Stimulated activated CD4-positive, alpha-beta T cell treated with anti-CD3 and anti-CD28 coated beads, Interleukin-12 subunit alpha, Interleukin-12 subunit beta, amount 100 ng/mL, for 24 hours (primary cell): Measurements from ENCODE around the gene TLK2.
"Not testable (repeated sequence)": the region's sequence is repeated elsewhere in the genome, so short reads cannot be mapped to it uniquely, and the experiment has no call there.

ENCODE experiments used
- DNase-seq, 2 experiments: peaks; one replicate each; pipeline ENCODE4 v3.0.0-alpha.2; 2020; ENCODE audit warnings: low read depth in 2 of 2

Gene TLK2

GRCh38 chr17:62478424-62478879 is at the start of gene TLK2:
TSS of gene TLK2 (plus strand) at chr17:62478825. CDS start at chr17:62481126, 2,301 bp downstream.
- peak; percentile 54 to 67 for DNase-seq

- not testable (repeated sequence) for DNase-seq
These were observed 43.4 kb upstream of the TLK2 start for GRCh38 chr17:62435251-62435650.

GRCh38 chr17:62441181-62441580 is 37.4 kb upstream of the TLK2 start:
- not testable (repeated sequence) for DNase-seq

- no peak for DNase-seq
These were observed 34.6 kb upstream of the TLK2 start for GRCh38 chr17:62444063-62444462.

GRCh38 chr17:62445791-62446190 is 32.8 kb upstream of the TLK2 start:
- DNase-seq: not testable (repeated sequence)

GRCh38 chr17:62452195-62452594 is 26.4 kb upstream of the TLK2 start:
- DNase-seq: not testable (repeated sequence)

- not testable (repeated sequence) for DNase-seq
These were observed 25.6 kb upstream of the TLK2 start for GRCh38 chr17:62453041-62453440.

- not testable (repeated sequence) for DNase-seq
These were observed 25.0 kb upstream of the TLK2 start for GRCh38 chr17:62453656-62454055.

GRCh38 chr17:62454111-62454510 is 24.5 kb upstream of the TLK2 start:
- not testable (repeated sequence) for DNase-seq

- DNase-seq: no peak
These were observed 22.6 kb upstream of the TLK2 start for GRCh38 chr17:62456016-62456415.

- DNase-seq: not testable (repeated sequence)
These were observed 20.1 kb upstream of the TLK2 start for GRCh38 chr17:62458483-62458882.

GRCh38 chr17:62464422-62464821 is 14.2 kb upstream of the TLK2 start:
- not testable (repeated sequence) for DNase-seq

GRCh38 chr17:62465271-62465670 is 13.4 kb upstream of the TLK2 start:
- DNase-seq: not testable (repeated sequence)

- DNase-seq: peak; percentile 34 to 57
These were observed 7.8 kb upstream of the TLK2 start for GRCh38 chr17:62470666-62471379.

GRCh38 chr17:62471380-62471880 is 7.2 kb upstream of the TLK2 start:
- DNase-seq: not testable (repeated sequence)

- DNase-seq: not testable (repeated sequence)
These were observed 5.3 kb upstream of the TLK2 start for GRCh38 chr17:62473030-62473982.

- DNase-seq: not testable (repeated sequence)
These were observed 1.5 kb upstream of the TLK2 start for GRCh38 chr17:62477111-62477510.

- peak in 1 of 2 experiments; percentile 26 for DNase-seq
These were observed 762 bp upstream of the TLK2 start for GRCh38 chr17:62477718-62478408.

- DNase-seq: peak; percentile 5 to 17
These were observed 434 bp downstream of the TLK2 start for GRCh38 chr17:62478880-62479638.

GRCh38 chr17:62479639-62480258 is 1.1 kb downstream of the TLK2 start:
- DNase-seq: peak in 1 of 2 experiments; percentile 10
